ENCODE measurements around the gene CCL22. TPM values are rescaled to one million over a fixed set of nuclear protein-coding genes. Genes with fewer than 3 reads are reported as not detected.
A peak's percentile ranks its signal among the peaks of the same experiment; 100 is the strongest.

Gene CCL22
- total and polyA plus RNA-seq, 2 donors (not counting 3 experiments of a cell fraction or from before 2014, with no cell fraction given), result not detected

- no peak overlapping the region for H3K4me3 ChIP-seq (replicated peaks in 1 of 3; ENCODE audit: insufficient read depth in 1 of 3, low read depth in 1 of 3, low read length in 3 of 3)
- ChIA-PET POLR2A (no interaction called here), CTCF (interaction anchor here (0.7 to 2.1 kb wide), 4 partner anchors 11 to 79 kb away, joined by 4 to 16 read pairs (median 8); no protein-coding TSS in a partner anchor)
- H3K79me2 ChIP-seq (ENCODE audit: control insufficient read depth, insufficient read depth, low read length), result no peaks in the 10 kb centered on the region
- H3K4me2 ChIP-seq (ENCODE audit: insufficient read depth, low read length), result peak overlapping the region; percentile 63
- no peaks in the 10 kb centered on the region for H4K20me1 ChIP-seq (replicated peaks; ENCODE audit: control insufficient read depth, extremely low read depth, insufficient read depth, low read length)
- TF ChIP-seq POLR2A (IDR thresholded peaks at IDR 0.05; ENCODE audit: low read depth, low read length) (no peak), MYC (IDR thresholded peaks at IDR 0.05; ENCODE audit: low read depth, low read length) (no peak), MAX (IDR thresholded peaks at IDR 0.05; ENCODE audit: insufficient read depth, insufficient read length) (no peak), JUN (IDR thresholded peaks at IDR 0.05; ENCODE audit: borderline replicate concordance, insufficient read depth, insufficient read length, low read depth) (no peak), CTCF (IDR thresholded peaks at IDR 0.05; ENCODE audit: extremely low read depth in 1 of 2, insufficient read depth in 1 of 2, low read depth in 1 of 2, low read length in 2 of 2) (no peak), FOS (IDR thresholded peaks at IDR 0.05; ENCODE audit: borderline replicate concordance, insufficient read depth, low read length) (no peak), EZH2 (IDR thresholded peaks at IDR 0.05; ENCODE audit: borderline replicate concordance, low read depth, low read length, severe bottlenecking) (no peak), POLR2AphosphoS5 (IDR thresholded peaks at IDR 0.05; ENCODE audit: insufficient read depth, low read depth, low read length) (no peak), GATA2 (IDR thresholded peaks at IDR 0.05; ENCODE audit: insufficient read depth, insufficient read length, low read depth, low read length) (no peak)
- H3K9me1 ChIP-seq (replicated peaks; ENCODE audit: control insufficient read depth, extremely low read depth, insufficient read depth, low read length), result no peaks in the 10 kb centered on the region
- dilution Hi-C loops (cut with MboI; ENCODE audit: extremely low pct_ligation_motif_present, low sequenced_read_pairs), result no loop called here
- H3K27ac ChIP-seq (ENCODE audit: insufficient read depth, low read depth, low read length), result no peak overlapping the region
- no peaks in the 10 kb centered on the region for H3K9me3 ChIP-seq (replicated peaks; ENCODE audit: control insufficient read depth, insufficient read depth, low read length)
- H3K4me1 ChIP-seq (ENCODE audit: control insufficient read depth, extremely low read depth, insufficient read depth, low read length), result peaks cover 12% of the 10 kb centered on the region
- H3K36me3 ChIP-seq (ENCODE audit: control insufficient read depth in 2 of 2, extremely low read depth in 1 of 2, insufficient read depth in 2 of 2, low read length in 2 of 2), result no peaks in the 10 kb centered on the region
- FAIRE-seq (peak; percentile 89), DNase-seq (ENCODE audit: low read depth, low spot score) (peak; percentile 68)
- H3K9ac ChIP-seq (replicated peaks; ENCODE audit: extremely low read depth, insufficient read depth, low read length), result no peak overlapping the region
- no peaks in the 10 kb centered on the region for H3K27me3 ChIP-seq (ENCODE audit: control insufficient read depth in 2 of 2, insufficient read depth in 2 of 2, low read length in 2 of 2)
- no TSS peak for BruUV-seq (replicated peaks)
- intact Hi-C loops (cut with micrococcal nuclease), result loop anchor here (1.0 to 2.0 kb wide), 3 partner anchors 36 to 81 kb away; no protein-coding TSS in a partner anchor
- H2AFZ ChIP-seq (ENCODE audit: low read depth, low read length), result peak overlapping the region; percentile 28
Measured at GRCh38 chr16:57380671-57381462, 22.3 kb downstream of the CCL22 start.
